Measurements from ENCODE around the gene KRTAP12-3.

- TF ChIP-seq, protein P1, sequence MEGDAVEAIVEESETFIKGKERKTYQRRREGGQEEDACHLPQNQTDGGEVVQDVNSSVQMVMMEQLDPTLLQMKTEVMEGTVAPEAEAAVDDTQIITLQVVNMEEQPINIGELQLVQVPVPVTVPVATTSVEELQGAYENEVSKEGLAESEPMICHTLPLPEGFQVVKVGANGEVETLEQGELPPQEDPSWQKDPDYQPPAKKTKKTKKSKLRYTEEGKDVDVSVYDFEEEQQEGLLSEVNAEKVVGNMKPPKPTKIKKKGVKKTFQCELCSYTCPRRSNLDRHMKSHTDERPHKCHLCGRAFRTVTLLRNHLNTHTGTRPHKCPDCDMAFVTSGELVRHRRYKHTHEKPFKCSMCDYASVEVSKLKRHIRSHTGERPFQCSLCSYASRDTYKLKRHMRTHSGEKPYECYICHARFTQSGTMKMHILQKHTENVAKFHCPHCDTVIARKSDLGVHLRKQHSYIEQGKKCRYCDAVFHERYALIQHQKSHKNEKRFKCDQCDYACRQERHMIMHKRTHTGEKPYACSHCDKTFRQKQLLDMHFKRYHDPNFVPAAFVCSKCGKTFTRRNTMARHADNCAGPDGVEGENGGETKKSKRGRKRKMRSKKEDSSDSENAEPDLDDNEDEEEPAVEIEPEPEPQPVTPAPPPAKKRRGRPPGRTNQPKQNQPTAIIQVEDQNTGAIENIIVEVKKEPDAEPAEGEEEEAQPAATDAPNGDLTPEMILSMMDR (conservative IDR thresholded peaks at IDR 0.05), result no peak
- no peak for TF ChIP-seq EZH2 (IDR thresholded peaks at IDR 0.05; ENCODE audit: low read depth)
These were observed 18.4 kb upstream of the KRTAP12-3 start for GRCh38 chr21:44639331-44639655.

Data from PC-9 (cell line).